ENCODE results near the gene HEXIM2. TPM values are rescaled to one million over a fixed set of nuclear protein-coding genes. Genes with fewer than 3 reads are reported as not detected.
A peak's percentile ranks its signal among the peaks of the same experiment; 100 is the strongest.

Gene HEXIM2
- polyA plus RNA-seq, 1 donor from 2014 or later, result 6.3 TPM

- Mint-ChIP-seq H3K9me3 (no peaks in the 10 kb centered on the region), H3K4me1 (peaks cover 11 to 17% (median 12%) of the 10 kb centered on the region in 3 donors), H3K27ac (no peak overlapping the region), H3K36me3 (peaks cover 3% of the 10 kb centered on the region), H3K27me3 (no peaks in the 10 kb centered on the region), H3K4me3 (no peak overlapping the region)
Observed at GRCh38 chr17:45164734-45165269, 3.1 kb downstream of the HEXIM2 start.

GRCh38 chr17:45168991-45169752, 7.5 kb downstream of the HEXIM2 start:
- H3K4me3 Mint-ChIP-seq, result no peak overlapping the region
- peaks cover 3% of the 10 kb centered on the region for H3K36me3 Mint-ChIP-seq
- H3K27me3 Mint-ChIP-seq, result no peaks in the 10 kb centered on the region
- H3K27ac Mint-ChIP-seq, result no peak overlapping the region
- no peaks in the 10 kb centered on the region for H3K9me3 Mint-ChIP-seq
- peaks cover 4 to 8% (median 6%) of the 10 kb centered on the region in 3 donors for H3K4me1 Mint-ChIP-seq

GRCh38 chr17:45170280-45170930, 8.7 kb downstream of the HEXIM2 start:
- H3K27ac Mint-ChIP-seq, result peak overlapping the region in 2 of 3 donors; percentile 2 to 84
- H3K9me3 Mint-ChIP-seq, result no peaks in the 10 kb centered on the region
- peaks cover 3% of the 10 kb centered on the region for H3K36me3 Mint-ChIP-seq
- H3K4me1 Mint-ChIP-seq, result peaks cover 4 to 6% (median 5%) of the 10 kb centered on the region in 3 donors
- H3K27me3 Mint-ChIP-seq, result no peaks in the 10 kb centered on the region
- H3K4me3 Mint-ChIP-seq, result no peak overlapping the region

- Mint-ChIP-seq H3K4me3 (no peak overlapping the region), H3K36me3 (peaks cover 3% of the 10 kb centered on the region), H3K9me3 (no peaks in the 10 kb centered on the region), H3K4me1 (peaks cover 4 to 6% (median 5%) of the 10 kb centered on the region in 3 donors), H3K27me3 (no peaks in the 10 kb centered on the region), H3K27ac (peak overlapping the region in 1 of 3 donors; percentile 84)
Observed at GRCh38 chr17:45170931-45171337, 9.3 kb downstream of the HEXIM2 start.

- H3K27ac Mint-ChIP-seq, result peak overlapping the region in 1 of 3 donors; percentile 46
- no peaks in the 10 kb centered on the region for H3K36me3 Mint-ChIP-seq
- H3K4me3 Mint-ChIP-seq, result peak overlapping the region in 2 of 4 donors; percentile 39 to 65
- H3K4me1 Mint-ChIP-seq, result peaks cover 4 to 6% (median 5%) of the 10 kb centered on the region in 3 donors
- no peaks in the 10 kb centered on the region for H3K27me3 Mint-ChIP-seq
- H3K9me3 Mint-ChIP-seq, result no peaks in the 10 kb centered on the region
Observed at GRCh38 chr17:45171338-45172231, 9.9 kb downstream of the HEXIM2 start.

GRCh38 chr17:45172232-45172540, 10.5 kb downstream of the HEXIM2 start:
- Mint-ChIP-seq H3K4me1 (peaks cover 4 to 6% (median 5%) of the 10 kb centered on the region in 3 donors), H3K36me3 (no peaks in the 10 kb centered on the region), H3K27ac (no peak overlapping the region), H3K27me3 (no peaks in the 10 kb centered on the region), H3K9me3 (no peaks in the 10 kb centered on the region), H3K4me3 (peak overlapping the region in 1 of 4 donors; percentile 3)

GRCh38 chr17:45172541-45173286, 11.0 kb downstream of the HEXIM2 start:
- Mint-ChIP-seq H3K36me3 (no peaks in the 10 kb centered on the region), H3K4me3 (peak overlapping the region; percentile 74 to 90 (median 75)), H3K27me3 (no peaks in the 10 kb centered on the region), H3K4me1 (peaks cover 4 to 6% (median 5%) of the 10 kb centered on the region in 3 donors), H3K9me3 (no peaks in the 10 kb centered on the region), H3K27ac (peak overlapping the region; percentile 63 to 89 (median 79))

GRCh38 chr17:45175759-45176115, 14.1 kb downstream of the HEXIM2 start:
- Mint-ChIP-seq H3K4me1 (peaks cover 4 to 6% (median 5%) of the 10 kb centered on the region in 3 donors), H3K27ac (no peak overlapping the region), H3K36me3 (no peaks in the 10 kb centered on the region), H3K4me3 (peak overlapping the region in 1 of 4 donors; percentile 21), H3K27me3 (no peaks in the 10 kb centered on the region), H3K9me3 (no peaks in the 10 kb centered on the region)

GRCh38 chr17:45177563-45177962, 15.9 kb downstream of the HEXIM2 start:
- H3K4me1 Mint-ChIP-seq, result peaks cover 4 to 6% (median 5%) of the 10 kb centered on the region in 3 donors
- no peak overlapping the region for H3K27ac Mint-ChIP-seq
- no peaks in the 10 kb centered on the region for H3K9me3 Mint-ChIP-seq
- no peak overlapping the region for H3K4me3 Mint-ChIP-seq
- no peaks in the 10 kb centered on the region for H3K36me3 Mint-ChIP-seq
- peaks cover 2% of the 10 kb centered on the region for H3K27me3 Mint-ChIP-seq

GRCh38 chr17:45184144-45184543, 22.5 kb downstream of the HEXIM2 start:
- no peaks in the 10 kb centered on the region for H3K4me1 Mint-ChIP-seq
- H3K36me3 Mint-ChIP-seq, result peaks cover 3% of the 10 kb centered on the region
- peaks cover 5% of the 10 kb centered on the region for H3K27me3 Mint-ChIP-seq
- no peaks in the 10 kb centered on the region for H3K9me3 Mint-ChIP-seq
- H3K4me3 Mint-ChIP-seq, result no peak overlapping the region
- no peak overlapping the region for H3K27ac Mint-ChIP-seq

GRCh38 chr17:45186801-45187354, 25.2 kb downstream of the HEXIM2 start:
- Mint-ChIP-seq H3K36me3 (peaks cover 3% of the 10 kb centered on the region), H3K27me3 (peaks cover 3% of the 10 kb centered on the region), H3K4me1 (no peaks in the 10 kb centered on the region), H3K4me3 (no peak overlapping the region), H3K9me3 (no peaks in the 10 kb centered on the region), H3K27ac (no peak overlapping the region)

- no peaks in the 10 kb centered on the region for H3K27me3 Mint-ChIP-seq
- H3K4me1 Mint-ChIP-seq, result no peaks in the 10 kb centered on the region
- no peaks in the 10 kb centered on the region for H3K9me3 Mint-ChIP-seq
- H3K4me3 Mint-ChIP-seq, result no peak overlapping the region
- no peak overlapping the region for H3K27ac Mint-ChIP-seq
- H3K36me3 Mint-ChIP-seq, result peaks cover 3% of the 10 kb centered on the region
Observed at GRCh38 chr17:45189009-45189408, 27.3 kb downstream of the HEXIM2 start.

- H3K27ac Mint-ChIP-seq, result peak overlapping the region in 1 of 3 donors; percentile 66
- H3K27me3 Mint-ChIP-seq, result no peaks in the 10 kb centered on the region
- no peaks in the 10 kb centered on the region for H3K9me3 Mint-ChIP-seq
Observed at GRCh38 chr17:45190503-45191255, 29.0 kb downstream of the HEXIM2 start.

More at GRCh38 chr17:45190503-45191255, 29.0 kb downstream of the HEXIM2 start:
- Mint-ChIP-seq H3K4me3 (peak overlapping the region in 1 of 4 donors; percentile 25), H3K4me1 (no peaks in the 10 kb centered on the region), H3K36me3 (peaks cover 3% of the 10 kb centered on the region)
